Stomach smooth muscle (tissue), 2 donors: ENCODE results near the gene RALGPS2.

Experiments used
- H3K27ac ChIP-seq: one replicate; pipeline ENCODE4 v1.7.0; 2013; ENCODE audit warnings: mild to moderate bottlenecking, low read length, inconsistent platforms
- H3K27me3 ChIP-seq, 2 donors: one replicate each; pipeline ENCODE4 v1.7.0; 2013; ENCODE audit warnings: low read length in 2 of 2; ENCODE audit not compliant: insufficient read depth in 2 of 2, control insufficient read depth in 1 of 2
- H3K36me3 ChIP-seq, 2 donors: one replicate each; pipeline ENCODE4 v1.7.0; 2013; ENCODE audit warnings: low read length in 2 of 2; ENCODE audit not compliant: control insufficient read depth in 2 of 2, insufficient read depth in 2 of 2
- H3K4me1 ChIP-seq: one replicate; pipeline ENCODE4 v1.7.0; 2013; ENCODE audit warnings: low read length; ENCODE audit not compliant: control insufficient read depth, insufficient read depth
- H3K4me3 ChIP-seq, 2 donors: one replicate each; pipeline ENCODE4 v1.7.0; 2013; ENCODE audit warnings: low read length in 2 of 2
- H3K9ac ChIP-seq, 2 donors: one replicate each; pipeline ENCODE4 v1.7.0; 2013; ENCODE audit warnings: low read length in 2 of 2, mild to moderate bottlenecking in 1 of 2
- H3K9me3 ChIP-seq, 2 donors: one replicate each; pipeline ENCODE4 v1.7.0; 2013; ENCODE audit warnings: low read length in 2 of 2; ENCODE audit not compliant: control insufficient read depth in 2 of 2
- donor health status: healthy.
- donor health status: Pancreatic carcinoma.

RALGPS2 gene

DNA sequence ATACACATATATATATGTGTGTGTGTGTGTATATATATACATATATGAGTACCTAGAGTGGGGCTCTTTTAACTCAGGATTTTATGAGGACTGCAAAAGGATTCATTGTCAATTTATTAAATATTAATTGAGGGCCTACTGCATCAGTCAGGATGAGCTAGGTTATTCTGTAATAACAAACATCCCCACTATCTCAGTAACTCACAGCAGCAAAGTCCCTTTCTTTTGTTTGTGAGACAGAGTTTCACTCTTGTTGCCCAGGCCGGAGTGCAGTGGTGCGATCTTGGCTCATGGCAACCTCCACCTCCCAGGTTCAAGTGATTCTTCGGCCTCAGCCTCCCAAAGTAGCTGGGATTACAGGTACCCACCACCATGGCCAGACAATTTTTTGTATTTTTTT is 236.8 kb downstream of the RALGPS2 start:
- H3K9me3 ChIP-seq, result peaks cover 7 to 8% of the 10 kb centered on the region in 2 donors
- no peak overlapping the region for H3K9ac ChIP-seq
- H3K27ac ChIP-seq, result no peak overlapping the region
- no peak overlapping the region for H3K4me3 ChIP-seq
- no peaks in the 10 kb centered on the region for H3K36me3 ChIP-seq
- H3K27me3 ChIP-seq, result no peaks in the 10 kb centered on the region
- H3K4me1 ChIP-seq, result peaks cover 6% of the 10 kb centered on the region

GRCh38 chr1:178962853-178963711 is 238.0 kb downstream of the RALGPS2 start:
- Histone ChIP-seq H3K9me3 (peaks cover 7 to 8% of the 10 kb centered on the region in 2 donors), H3K4me1 (peaks cover 6% of the 10 kb centered on the region), H3K27ac (peak overlapping the region; percentile 31), H3K27me3 (no peaks in the 10 kb centered on the region), H3K9ac (peak overlapping the region in 1 of 2 donors; percentile 55), H3K4me3 (peak overlapping the region in 1 of 2 donors; percentile 29), H3K36me3 (no peaks in the 10 kb centered on the region)

DNA sequence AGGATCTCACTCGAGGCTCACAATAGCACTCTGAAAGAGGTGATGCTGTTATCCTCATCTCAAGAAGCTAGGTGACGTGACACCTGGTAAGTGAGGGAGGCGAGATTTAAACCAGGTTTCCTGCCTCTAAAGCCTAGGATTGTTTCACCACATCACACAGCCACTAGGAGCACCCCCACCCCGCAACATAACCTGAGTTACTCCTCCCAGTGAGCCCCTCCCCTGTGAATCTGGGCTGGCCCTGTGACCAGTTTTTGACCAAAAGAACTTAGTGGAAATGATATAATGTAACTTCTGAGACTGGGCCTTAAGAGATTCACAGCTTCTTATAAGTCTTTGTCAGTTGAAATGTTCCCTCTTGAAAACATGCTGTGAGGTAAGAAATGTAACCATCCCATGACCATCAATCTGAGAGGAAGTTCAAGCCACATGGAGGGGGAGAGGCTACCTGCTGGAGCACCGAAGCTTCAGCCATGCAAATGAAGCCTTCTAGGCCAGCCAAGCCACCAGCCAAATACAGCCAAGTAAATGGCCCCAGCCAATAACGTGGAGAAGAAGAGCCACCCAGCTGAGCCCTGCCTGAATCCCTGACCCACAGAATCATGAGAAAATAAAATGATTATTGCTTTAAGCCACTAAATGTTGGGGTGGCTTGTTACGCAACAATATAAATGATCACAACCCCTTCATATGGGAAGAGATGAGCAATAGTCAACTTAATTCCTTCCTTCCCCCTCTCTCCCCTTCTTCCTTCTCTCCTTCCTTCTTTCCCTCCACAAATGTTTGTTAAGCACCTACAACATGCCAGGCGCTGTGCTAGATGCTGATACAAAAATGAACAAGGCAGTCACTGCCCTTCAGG is 239.7 kb downstream of the RALGPS2 start:
- Histone ChIP-seq H3K27ac (no peak overlapping the region), H3K36me3 (no peaks in the 10 kb centered on the region), H3K4me3 (no peak overlapping the region), H3K4me1 (peaks cover 6% of the 10 kb centered on the region), H3K27me3 (no peaks in the 10 kb centered on the region), H3K9ac (no peak overlapping the region), H3K9me3 (peaks cover 7 to 8% of the 10 kb centered on the region in 2 donors)

GRCh38 chr1:178966312-178966711 is 241.3 kb downstream of the RALGPS2 start:
- H3K27me3 ChIP-seq, result no peaks in the 10 kb centered on the region
- H3K27ac ChIP-seq, result no peak overlapping the region
- no peak overlapping the region for H3K9ac ChIP-seq
- H3K9me3 ChIP-seq, result peaks cover 7 to 8% of the 10 kb centered on the region in 2 donors
- H3K36me3 ChIP-seq, result no peaks in the 10 kb centered on the region
- H3K4me3 ChIP-seq, result no peak overlapping the region
- H3K4me1 ChIP-seq, result peaks cover 6% of the 10 kb centered on the region

GRCh38 chr1:178969226-178969987 is 244.4 kb downstream of the RALGPS2 start:
- no peak overlapping the region for H3K4me3 ChIP-seq
- H3K36me3 ChIP-seq, result no peaks in the 10 kb centered on the region
- peaks cover 4% of the 10 kb centered on the region for H3K4me1 ChIP-seq
- peaks cover 7 to 8% of the 10 kb centered on the region in 2 donors for H3K9me3 ChIP-seq
- no peaks in the 10 kb centered on the region for H3K27me3 ChIP-seq
- H3K27ac ChIP-seq, result no peak overlapping the region
- H3K9ac ChIP-seq, result no peak overlapping the region

DNA sequence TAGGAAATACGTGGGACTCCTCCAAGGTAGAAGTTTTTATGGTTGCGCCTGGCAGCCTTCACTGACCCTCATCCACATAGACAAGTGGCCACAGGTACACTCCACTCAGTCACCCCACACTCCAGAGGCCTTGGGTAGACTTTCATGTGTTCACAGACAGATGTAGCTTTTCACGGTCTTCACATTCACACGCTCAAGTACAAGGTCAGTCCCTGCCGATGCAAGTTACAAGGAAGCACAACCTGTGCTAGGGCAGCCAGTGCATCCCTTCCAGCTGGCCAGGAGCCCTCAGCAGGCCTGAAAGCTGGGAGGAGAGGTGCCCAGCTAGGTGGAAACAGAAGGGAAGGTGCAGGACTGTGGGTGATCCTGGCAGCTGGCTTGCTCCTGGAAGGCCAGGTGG is 245.1 kb downstream of the RALGPS2 start:
- H3K27ac ChIP-seq, result no peak overlapping the region
- no peak overlapping the region for H3K4me3 ChIP-seq
- no peak overlapping the region for H3K9ac ChIP-seq
- no peaks in the 10 kb centered on the region for H3K36me3 ChIP-seq
- H3K27me3 ChIP-seq, result no peaks in the 10 kb centered on the region
- H3K4me1 ChIP-seq, result peaks cover 4% of the 10 kb centered on the region
- H3K9me3 ChIP-seq, result peaks cover 2 to 3% of the 10 kb centered on the region in 2 donors
